ENCODE data around the gene CCDC170.

GRCh38 chr6:151624900-151625536, 131.2 kb downstream of the CCDC170 start:
- TF ChIP-seq CTCF (IDR thresholded peaks at IDR 0.05 in 2 of 3, conservative IDR thresholded peaks at IDR 0.05 in 1 of 3; ENCODE audit: borderline replicate concordance in 1 of 3, insufficient read depth in 1 of 3, low read depth in 2 of 3, low read length in 2 of 3) (no peak), POLR2A (IDR thresholded peaks at IDR 0.05; ENCODE audit: borderline replicate concordance, extremely low read depth, insufficient read depth, insufficient read length) (no peak), JUND (IDR thresholded peaks at IDR 0.05) (no peak), EZH2 (IDR thresholded peaks at IDR 0.05) (no peak), RAD21 (IDR thresholded peaks at IDR 0.05; ENCODE audit: low read depth) (no peak), CEBPB (IDR thresholded peaks at IDR 0.05; ENCODE audit: low read depth) (no peak), EZH2phosphoT487 (IDR thresholded peaks at IDR 0.05; ENCODE audit: borderline replicate concordance) (no peak), ELF1 (IDR thresholded peaks at IDR 0.05; ENCODE audit: borderline replicate concordance, low read depth) (no peak), SRF (IDR thresholded peaks at IDR 0.05; ENCODE audit: low read depth) (no peak)
